Mucosa of gallbladder (tissue), 1 donor: ENCODE results near the gene PCDHGA8. TPM values are rescaled to one million over a fixed set of nuclear protein-coding genes. Genes with fewer than 3 reads are reported as not detected.
"Not testable (repeated sequence)": the region's sequence is repeated elsewhere in the genome, so short reads cannot be mapped to it uniquely, and the experiment has no call there.

Source experiments
- DNase-seq: peaks from one replicate; pipeline ENCODE4 v3.0.0-alpha.2; 2020; ENCODE audit warnings: low spot score
- total RNA-seq: library from RNA; stranded (reverse); gene quantifications from one replicate; pipeline ENCODE4 v1.2.1, GENCODE V29; 2021
- donor health status: DM: no; HTN: no; CAD: no.

PCDHGA8 gene
- total RNA-seq, 1 donor from 2014 or later = 1.9 TPM

GRCh38 chr5:141371572-141372475 is 20.6 kb upstream of the PCDHGA8 start:
- no peak for DNase-seq

- DNase-seq = no peak
Observed at GRCh38 chr5:141373673-141374317, 18.6 kb upstream of the PCDHGA8 start, which contains the start of gene PCDHGA6. TSS of gene PCDHGA6 (plus strand) at chr5:141373891. CDS start at chr5:141374084, 193 bp downstream.

- DNase-seq = no peak
Observed at GRCh38 chr5:141374627-141375026, 17.8 kb upstream of the PCDHGA8 start.

GRCh38 chr5:141375444-141376155 is 16.8 kb upstream of the PCDHGA8 start:
- not testable (repeated sequence) for DNase-seq

- no peak for DNase-seq
Observed at GRCh38 chr5:141382469-141383294, 9.8 kb upstream of the PCDHGA8 start, which contains the start of gene PCDHGA7. TSS of gene PCDHGA7 (plus strand) at chr5:141382742. CDS start at chr5:141382900, 158 bp downstream.

DNA sequence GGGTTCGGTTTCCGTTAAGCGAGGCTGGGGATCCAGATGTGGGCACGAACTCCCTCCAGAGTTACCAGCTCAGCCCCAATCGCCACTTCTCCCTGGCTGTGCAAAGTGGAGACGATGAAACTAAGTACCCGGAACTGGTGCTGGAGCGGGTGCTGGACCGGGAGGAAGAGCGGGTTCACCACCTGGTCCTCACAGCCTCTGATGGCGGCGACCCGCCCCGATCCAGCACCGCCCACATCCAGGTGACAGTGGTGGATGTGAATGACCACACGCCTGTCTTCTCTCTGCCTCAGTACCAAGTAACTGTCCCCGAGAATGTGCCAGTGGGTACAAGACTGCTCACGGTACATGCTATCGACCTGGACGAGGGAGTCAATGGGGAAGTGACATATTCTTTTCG is 9.1 kb upstream of the PCDHGA8 start:
- DNase-seq = no peak

DNA sequence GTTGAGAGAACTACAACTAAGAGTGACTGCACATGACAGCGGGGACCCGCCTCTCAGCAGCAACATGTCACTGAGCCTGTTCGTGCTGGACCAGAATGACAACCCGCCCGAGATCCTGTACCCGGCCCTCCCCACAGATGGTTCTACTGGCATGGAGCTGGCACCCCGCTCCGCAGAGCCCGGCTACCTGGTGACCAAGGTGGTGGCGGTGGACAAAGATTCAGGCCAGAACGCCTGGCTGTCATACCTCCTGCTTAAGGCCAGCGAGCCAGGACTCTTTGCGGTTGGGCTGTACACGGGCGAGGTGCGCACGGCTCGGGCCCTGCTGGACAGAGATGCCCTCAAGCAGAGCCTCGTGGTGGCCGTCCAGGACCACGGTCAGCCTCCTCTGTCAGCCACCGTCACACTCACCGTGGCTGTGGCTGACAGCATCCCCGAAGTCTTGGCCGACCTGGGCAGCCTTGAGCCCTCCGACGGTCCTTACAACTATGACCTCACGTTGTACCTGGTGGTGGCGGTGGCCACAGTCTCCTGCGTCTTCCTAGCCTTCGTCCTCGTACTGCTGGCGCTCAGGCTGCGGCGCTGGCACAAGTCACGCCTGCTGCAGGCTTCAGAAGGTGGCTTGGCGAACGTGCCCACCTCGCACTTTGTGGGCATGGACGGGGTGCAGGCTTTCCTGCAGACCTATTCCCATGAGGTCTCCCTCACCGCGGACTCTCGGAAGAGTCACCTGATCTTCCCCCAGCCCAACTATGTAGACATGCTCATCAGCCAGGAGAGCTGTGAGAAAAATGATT is 7.8 kb upstream of the PCDHGA8 start:
- DNase-seq = no peak

GRCh38 chr5:141387557-141388311 is 4.7 kb upstream of the PCDHGA8 start, which contains the start of gene PCDHGB4:
TSS of gene PCDHGB4 (plus strand) at chr5:141387698. CDS start at chr5:141387885, 187 bp downstream.
- not testable (repeated sequence) for DNase-seq

- DNase-seq = no peak
Observed at GRCh38 chr5:141388661-141389060, 3.8 kb upstream of the PCDHGA8 start.

GRCh38 chr5:141389153-141390042 is 3.0 kb upstream of the PCDHGA8 start:
- no peak for DNase-seq

DNA sequence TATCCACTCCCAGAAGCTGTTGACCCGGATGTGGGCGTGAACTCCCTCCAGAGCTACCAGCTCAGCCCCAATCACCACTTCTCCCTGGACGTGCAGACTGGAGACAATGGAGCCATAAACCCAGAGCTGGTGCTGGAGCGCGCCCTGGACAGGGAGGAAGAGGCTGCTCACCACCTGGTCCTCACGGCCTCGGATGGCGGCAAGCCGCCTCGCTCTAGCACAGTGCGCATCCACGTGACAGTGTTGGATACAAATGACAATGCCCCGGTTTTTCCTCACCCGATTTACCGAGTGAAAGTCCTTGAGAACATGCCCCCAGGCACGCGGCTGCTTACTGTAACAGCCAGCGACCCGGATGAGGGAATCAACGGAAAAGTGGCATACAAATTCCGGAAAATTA is 834 bp downstream of the PCDHGA8 start:
- no peak for DNase-seq

DNA sequence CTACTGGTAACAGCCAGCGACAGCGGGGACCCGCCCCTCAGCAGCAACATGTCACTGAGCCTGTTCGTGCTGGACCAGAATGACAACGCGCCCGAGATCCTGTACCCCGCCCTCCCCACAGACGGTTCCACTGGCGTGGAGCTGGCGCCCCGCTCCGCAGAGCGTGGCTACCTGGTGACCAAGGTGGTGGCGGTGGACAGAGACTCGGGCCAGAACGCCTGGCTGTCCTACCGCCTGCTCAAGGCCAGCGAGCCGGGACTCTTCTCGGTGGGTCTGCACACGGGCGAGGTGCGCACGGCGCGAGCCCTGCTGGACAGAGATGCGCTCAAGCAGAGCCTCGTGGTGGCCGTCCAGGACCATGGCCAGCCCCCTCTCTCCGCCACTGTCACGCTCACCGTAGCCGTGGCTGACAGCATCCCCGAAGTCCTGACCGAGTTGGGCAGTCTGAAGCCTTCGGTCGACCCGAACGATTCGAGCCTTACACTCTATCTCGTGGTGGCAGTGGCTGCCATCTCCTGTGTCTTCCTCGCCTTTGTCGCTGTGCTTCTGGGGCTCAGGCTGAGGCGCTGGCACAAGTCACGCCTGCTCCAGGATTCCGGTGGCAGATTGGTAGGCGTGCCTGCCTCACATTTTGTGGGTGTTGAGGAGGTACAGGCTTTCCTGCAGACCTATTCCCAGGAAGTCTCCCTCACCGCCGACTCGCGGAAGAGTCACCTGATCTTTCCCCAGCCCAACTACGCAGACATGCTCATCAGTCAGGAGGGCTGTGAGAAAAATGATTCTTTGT is 2.2 kb downstream of the PCDHGA8 start:
- DNase-seq = not testable (repeated sequence)

DNA sequence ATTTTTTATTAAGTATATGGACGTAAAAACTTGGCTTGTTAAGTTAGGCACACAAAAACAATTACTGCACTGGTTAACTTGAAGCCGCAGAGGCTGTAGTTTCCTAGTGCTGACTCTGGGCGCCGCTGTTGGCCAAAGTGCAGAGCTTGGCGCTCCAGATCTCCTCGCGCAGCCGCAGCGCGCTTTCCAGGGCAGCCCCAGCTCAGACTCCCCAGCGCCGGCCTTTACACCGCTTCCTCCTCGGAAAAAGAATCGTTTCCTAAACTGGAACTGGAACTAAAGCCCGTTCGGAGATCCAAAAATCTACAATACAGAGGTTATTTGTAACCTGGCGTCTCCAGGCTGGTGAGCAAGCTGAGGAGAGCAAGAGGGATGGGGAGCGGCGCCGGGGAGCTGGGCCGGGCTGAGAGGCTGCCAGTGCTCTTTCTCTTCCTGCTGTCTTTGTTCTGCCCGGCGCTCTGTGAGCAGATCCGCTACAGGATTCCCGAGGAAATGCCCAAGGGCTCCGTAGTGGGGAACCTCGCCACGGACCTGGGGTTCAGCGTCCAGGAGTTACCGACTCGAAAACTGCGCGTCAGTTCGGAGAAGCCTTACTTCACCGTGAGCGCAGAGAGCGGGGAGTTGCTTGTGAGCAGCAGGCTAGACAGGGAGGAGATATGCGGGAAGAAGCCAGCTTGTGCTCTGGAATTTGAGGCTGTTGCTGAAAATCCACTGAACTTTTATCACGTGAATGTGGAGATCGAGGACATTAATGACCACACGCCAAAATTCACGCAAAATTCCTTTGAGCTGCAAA is 5.5 kb downstream of the PCDHGA8 start, which contains the start of gene PCDHGB5:
PCDHGB5 (plus strand) TSS at position 192 of the 796 bp plus-strand sequence; CDS start at position 373, 181 bp downstream.
- DNase-seq = not testable (repeated sequence)

GRCh38 chr5:141398608-141399007 is 6.2 kb downstream of the PCDHGA8 start:
- no peak for DNase-seq

DNA sequence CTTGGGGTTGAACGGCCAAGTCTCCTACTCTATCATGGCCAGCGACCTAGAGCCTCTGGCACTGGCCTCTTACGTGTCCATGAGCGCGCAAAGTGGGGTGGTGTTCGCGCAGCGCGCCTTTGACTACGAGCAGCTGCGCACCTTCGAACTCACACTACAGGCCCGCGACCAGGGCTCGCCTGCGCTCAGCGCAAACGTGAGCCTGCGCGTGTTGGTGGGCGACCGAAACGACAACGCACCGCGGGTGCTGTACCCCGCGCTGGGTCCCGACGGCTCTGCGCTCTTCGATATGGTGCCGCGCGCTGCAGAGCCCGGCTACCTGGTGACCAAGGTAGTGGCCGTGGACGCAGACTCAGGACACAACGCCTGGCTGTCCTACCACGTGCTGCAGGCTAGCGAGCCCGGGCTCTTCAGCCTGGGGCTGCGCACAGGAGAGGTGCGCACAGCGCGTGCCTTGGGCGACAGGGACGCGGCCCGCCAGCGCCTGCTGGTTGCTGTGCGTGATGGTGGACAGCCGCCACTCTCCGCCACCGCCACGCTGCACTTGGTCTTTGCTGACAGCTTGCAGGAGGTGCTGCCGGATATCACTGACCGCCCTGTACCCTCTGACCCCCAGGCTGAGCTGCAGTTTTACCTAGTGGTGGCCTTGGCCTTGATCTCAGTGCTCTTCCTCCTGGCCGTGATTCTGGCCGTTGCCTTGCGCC is 7.3 kb downstream of the PCDHGA8 start:
- no peak for DNase-seq
